ENCODE results near the gene SDR9C7.

DNA sequence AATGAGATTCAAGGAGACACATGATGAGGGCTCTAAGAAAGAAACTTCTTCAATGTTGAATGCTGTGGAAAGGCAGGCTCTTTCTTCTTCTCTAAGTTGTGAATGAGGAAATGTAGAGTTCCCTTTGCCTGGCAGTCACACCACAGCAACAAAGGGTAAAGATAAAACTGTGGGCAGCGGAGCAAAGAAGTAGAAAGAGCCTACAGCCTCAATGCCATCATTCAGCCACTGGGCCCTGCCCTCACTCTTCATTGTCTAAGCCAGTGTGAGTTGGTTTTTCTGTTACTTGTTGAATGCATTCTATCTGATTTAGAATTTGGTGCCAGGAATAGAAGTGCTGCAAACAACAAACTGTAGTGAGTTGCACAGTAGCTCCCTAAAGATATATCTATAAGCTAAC is 12.2 kb downstream of the SDR9C7 start:
- TF ChIP-seq, protein P1, sequence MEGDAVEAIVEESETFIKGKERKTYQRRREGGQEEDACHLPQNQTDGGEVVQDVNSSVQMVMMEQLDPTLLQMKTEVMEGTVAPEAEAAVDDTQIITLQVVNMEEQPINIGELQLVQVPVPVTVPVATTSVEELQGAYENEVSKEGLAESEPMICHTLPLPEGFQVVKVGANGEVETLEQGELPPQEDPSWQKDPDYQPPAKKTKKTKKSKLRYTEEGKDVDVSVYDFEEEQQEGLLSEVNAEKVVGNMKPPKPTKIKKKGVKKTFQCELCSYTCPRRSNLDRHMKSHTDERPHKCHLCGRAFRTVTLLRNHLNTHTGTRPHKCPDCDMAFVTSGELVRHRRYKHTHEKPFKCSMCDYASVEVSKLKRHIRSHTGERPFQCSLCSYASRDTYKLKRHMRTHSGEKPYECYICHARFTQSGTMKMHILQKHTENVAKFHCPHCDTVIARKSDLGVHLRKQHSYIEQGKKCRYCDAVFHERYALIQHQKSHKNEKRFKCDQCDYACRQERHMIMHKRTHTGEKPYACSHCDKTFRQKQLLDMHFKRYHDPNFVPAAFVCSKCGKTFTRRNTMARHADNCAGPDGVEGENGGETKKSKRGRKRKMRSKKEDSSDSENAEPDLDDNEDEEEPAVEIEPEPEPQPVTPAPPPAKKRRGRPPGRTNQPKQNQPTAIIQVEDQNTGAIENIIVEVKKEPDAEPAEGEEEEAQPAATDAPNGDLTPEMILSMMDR (IDR thresholded peaks at IDR 0.05): no peak
- TF ChIP-seq POLR2A (IDR thresholded peaks at IDR 0.05): no peak
